Endothelial cell of umbilical vein (primary cell): ENCODE measurements around the gene AMPH. TPM values are rescaled to one million over a fixed set of nuclear protein-coding genes. Genes with fewer than 3 reads are reported as not detected.

ENCODE experiments used
- BruUV-seq: library from RNA; stranded (reverse); fragments of 400-500 nt; replicated peaks from 2 replicates; lab custom pipeline; 2021; lab: Mats Ljungman, UMichigan
- CTCF ChIA-PET: fragments of 300-600, 350-600 bp; sonication (Branson Sonifier 250); formaldehyde crosslinking; loops from one replicate; lab custom pipeline; 2021; ENCODE audit warnings: antibody characterized with exemption, inconsistent platforms; lab: Charles Lee
- POLR2A ChIA-PET: fragments of 300-600, 350-600 bp; sonication (Branson Sonifier 250); formaldehyde crosslinking; loops from one replicate; lab custom pipeline; 2021; ENCODE audit warnings: antibody characterized with exemption, inconsistent platforms; lab: Charles Lee
- DNase-seq: peaks from one replicate; pipeline ENCODE4 v3.0.0-alpha.2; 2011; ENCODE audit warnings: low read depth, low spot score
- FAIRE-seq: peaks from 2 replicates; lab custom pipeline; 2011; peaks lifted over from hg19 to GRCh38; lab: Jason Lieb, UNC
- H2AFZ ChIP-seq: 2 replicates; pipeline ENCODE4 v1.6.0; 2012; ENCODE audit warnings: low read depth, low read length, control low read depth, inconsistent platforms
- H3K27ac ChIP-seq: 2 replicates; pipeline ENCODE4 v1.5.1; 2011; ENCODE audit warnings: low read depth, mild to moderate bottlenecking, control low read depth, low read length, moderate library complexity; ENCODE audit not compliant: insufficient read depth
- H3K27me3 ChIP-seq, 2 experiments: 2 replicates each; pipeline versions ENCODE4 v1.6.0 to v1.6.1; 2011; ENCODE audit warnings: low read length in 2 of 2, mixed read lengths in 1 of 2; ENCODE audit not compliant: control insufficient read depth in 2 of 2, insufficient read depth in 2 of 2
- H3K36me3 ChIP-seq, 2 experiments: 2 replicates in 1 of 2; 3 replicates in 1 of 2; pipeline ENCODE4 v1.5.1; 2011; ENCODE audit warnings: low read length in 2 of 2, mild to moderate bottlenecking in 1 of 2, moderate library complexity in 1 of 2; ENCODE audit not compliant: control insufficient read depth in 2 of 2, insufficient read depth in 2 of 2; ENCODE audit errors: extremely low read depth in 1 of 2
- H3K4me1 ChIP-seq: 3 replicates; pipeline ENCODE4 v1.5.1; 2011; ENCODE audit warnings: mild to moderate bottlenecking, low read length; ENCODE audit not compliant: control insufficient read depth, insufficient read depth; ENCODE audit errors: extremely low read depth
- H3K4me2 ChIP-seq: 2 replicates; pipeline ENCODE4 v1.6.1; 2011; ENCODE audit warnings: low read length, control low read depth, mixed read lengths; ENCODE audit not compliant: insufficient read depth
- H3K4me3 ChIP-seq, 3 experiments: fragments of 200-600 bp in 1 of 3; sonication (generic), shearing (Covaris generic) in 1 of 3; replicated peaks in 1 of 3; 2 replicates each; pipeline ENCODE4 v1.5.1; 2011 to 2016; ENCODE audit warnings: control low read depth in 3 of 3, low read length in 3 of 3, mild to moderate bottlenecking in 2 of 3, inconsistent platforms in 1 of 3, low read depth in 1 of 3, moderate library complexity in 1 of 3; ENCODE audit not compliant: insufficient read depth in 1 of 3
- H3K79me2 ChIP-seq: 2 replicates; pipeline ENCODE4 v1.6.0; 2012; ENCODE audit warnings: low read length, inconsistent platforms; ENCODE audit not compliant: control insufficient read depth, insufficient read depth
- H3K9ac ChIP-seq: replicated peaks from 2 replicates; pipeline ENCODE3; 2011; ENCODE audit warnings: low read length, control low read depth; ENCODE audit not compliant: insufficient read depth; ENCODE audit errors: extremely low read depth
- H3K9me1 ChIP-seq: replicated peaks from 3 replicates; pipeline ENCODE4 v1.6.0; 2011; ENCODE audit warnings: mild to moderate bottlenecking, low read length; ENCODE audit not compliant: control insufficient read depth, insufficient read depth; ENCODE audit errors: extremely low read depth
- H3K9me3 ChIP-seq: replicated peaks from 2 replicates; pipeline ENCODE4 v1.5.1; 2012; ENCODE audit warnings: low read length, inconsistent platforms; ENCODE audit not compliant: control insufficient read depth, insufficient read depth
- H4K20me1 ChIP-seq: replicated peaks from 2 replicates; pipeline ENCODE3; 2011; ENCODE audit warnings: mild to moderate bottlenecking, low read length; ENCODE audit not compliant: control insufficient read depth, insufficient read depth; ENCODE audit errors: extremely low read depth
- EZH2 ChIP-seq: IDR thresholded peaks from 2 replicates; pipeline ENCODE4 v1.6.1; 2012; ENCODE audit warnings: borderline replicate concordance, low read depth, mild to moderate bottlenecking, moderate library complexity, low read length, inconsistent platforms; ENCODE audit not compliant: severe bottlenecking
- FOS ChIP-seq: IDR thresholded peaks from 2 replicates; pipeline ENCODE4 v1.6.1; 2011; ENCODE audit warnings: mild to moderate bottlenecking, low read length, moderate library complexity, borderline replicate concordance; ENCODE audit not compliant: insufficient read depth
- GATA2 ChIP-seq: IDR thresholded peaks from 2 replicates; pipeline ENCODE4 v1.7.0; 2011; ENCODE audit warnings: low read depth, mild to moderate bottlenecking, moderate library complexity, mixed read lengths, low read length; ENCODE audit not compliant: insufficient read length, insufficient read depth
- JUN ChIP-seq: IDR thresholded peaks from 2 replicates; pipeline ENCODE4 v1.6.1; 2011; ENCODE audit warnings: borderline replicate concordance, low read depth; ENCODE audit not compliant: insufficient read length, insufficient read depth
- MYC ChIP-seq: IDR thresholded peaks from one replicate; pipeline ENCODE4 v1.6.1; 2011; ENCODE audit warnings: mild to moderate bottlenecking, low read depth, low read length
- POLR2A ChIP-seq: IDR thresholded peaks from 2 replicates; pipeline ENCODE4 v1.6.1; 2012; ENCODE audit warnings: low read depth, mild to moderate bottlenecking, control low read depth, low read length
- POLR2AphosphoS5 ChIP-seq: IDR thresholded peaks from 2 replicates; pipeline ENCODE4 v1.6.1; 2012; ENCODE audit warnings: low read depth, mild to moderate bottlenecking, control low read depth, low read length, moderate library complexity; ENCODE audit not compliant: insufficient read depth
- dilution Hi-C: fragments of 300-500 bp; cut with MboI; formaldehyde crosslinking; loops from one replicate; pipeline ENCODE4 v1.15.0; 2019; ENCODE audit warnings: low sequenced_read_pairs; ENCODE audit not compliant: extremely low pct_ligation_motif_present
- intact Hi-C: fragments of 100-400 bp; cut with micrococcal nuclease; formaldehyde crosslinking; loops from one replicate; pipeline ENCODE4 v1.10.0; 2022
- polyA plus RNA-seq, 4 experiments: library from polyadenylated mRNA; depleted of rRNA in 3 of 4; stranded (reverse) in 3 of 4; unstranded in 1 of 4; fragments of >200 nt; gene quantifications; 2 replicates each; pipeline versions ENCODE4 v1.2.1 to v1.2.3, GENCODE V29; 2011 to 2012; ENCODE audit warnings: missing spikeins in 1 of 4
- total RNA-seq: library from RNA; stranded (reverse); gene quantifications from 2 replicates; pipeline ENCODE4 v1.2.3, GENCODE V29; 2021
- TF ChIP-seq, protein P1 (sequence below), 2 donors: IDR thresholded peaks; 1 replicate in 1 of 2; 2 replicates in 1 of 2; pipeline ENCODE4 v1.5.1; 2011; ENCODE audit warnings: low read length in 2 of 2, mild to moderate bottlenecking in 2 of 2, moderate library complexity in 2 of 2, control low read depth in 1 of 2, inconsistent platforms in 1 of 2, low read depth in 1 of 2; ENCODE audit not compliant: insufficient read depth in 1 of 2; ENCODE audit errors: extremely low read depth in 1 of 2
- TF ChIP-seq, protein P2 (sequence below): IDR thresholded peaks from 2 replicates; pipeline ENCODE4 v1.6.1; 2011; ENCODE audit not compliant: insufficient read depth, insufficient read length

The AMPH gene
- total and polyA plus RNA-seq, 2 donors (not counting 3 experiments of a cell fraction or from before 2014, with no cell fraction given), result 5.2 to 9.2 TPM

DNA sequence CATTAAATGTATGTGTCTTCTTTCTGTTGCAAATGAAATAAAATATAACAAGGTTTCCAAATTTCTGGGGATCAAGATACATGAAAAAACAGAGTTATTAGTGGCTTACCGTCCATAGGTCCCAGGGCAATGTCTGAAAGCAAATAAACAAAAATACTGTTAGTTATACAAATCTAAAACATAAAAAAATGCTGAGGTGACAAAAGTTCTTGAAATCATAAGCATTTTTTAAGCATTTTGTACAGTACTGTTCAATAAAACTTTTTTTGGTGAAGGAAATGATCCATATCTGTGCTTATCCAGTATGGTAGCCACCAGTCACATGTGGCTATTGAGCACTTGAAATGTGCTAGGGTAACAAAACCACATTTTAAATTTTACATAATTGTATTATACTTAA lies 199.1 kb downstream of the AMPH start:
- TF ChIP-seq JUN, result no peak
- no peak for TF ChIP-seq POLR2A
- no peak for TF ChIP-seq POLR2AphosphoS5
- TF ChIP-seq GATA2, result no peak
- no peak for TF ChIP-seq FOS
- TF ChIP-seq, protein P1, sequence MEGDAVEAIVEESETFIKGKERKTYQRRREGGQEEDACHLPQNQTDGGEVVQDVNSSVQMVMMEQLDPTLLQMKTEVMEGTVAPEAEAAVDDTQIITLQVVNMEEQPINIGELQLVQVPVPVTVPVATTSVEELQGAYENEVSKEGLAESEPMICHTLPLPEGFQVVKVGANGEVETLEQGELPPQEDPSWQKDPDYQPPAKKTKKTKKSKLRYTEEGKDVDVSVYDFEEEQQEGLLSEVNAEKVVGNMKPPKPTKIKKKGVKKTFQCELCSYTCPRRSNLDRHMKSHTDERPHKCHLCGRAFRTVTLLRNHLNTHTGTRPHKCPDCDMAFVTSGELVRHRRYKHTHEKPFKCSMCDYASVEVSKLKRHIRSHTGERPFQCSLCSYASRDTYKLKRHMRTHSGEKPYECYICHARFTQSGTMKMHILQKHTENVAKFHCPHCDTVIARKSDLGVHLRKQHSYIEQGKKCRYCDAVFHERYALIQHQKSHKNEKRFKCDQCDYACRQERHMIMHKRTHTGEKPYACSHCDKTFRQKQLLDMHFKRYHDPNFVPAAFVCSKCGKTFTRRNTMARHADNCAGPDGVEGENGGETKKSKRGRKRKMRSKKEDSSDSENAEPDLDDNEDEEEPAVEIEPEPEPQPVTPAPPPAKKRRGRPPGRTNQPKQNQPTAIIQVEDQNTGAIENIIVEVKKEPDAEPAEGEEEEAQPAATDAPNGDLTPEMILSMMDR (IDR thresholded peaks at IDR 0.05; ENCODE audit: extremely low read depth in 1 of 2, insufficient read depth in 1 of 2, low read depth in 1 of 2, low read length in 2 of 2), result no peak
- TF ChIP-seq, protein P2, sequence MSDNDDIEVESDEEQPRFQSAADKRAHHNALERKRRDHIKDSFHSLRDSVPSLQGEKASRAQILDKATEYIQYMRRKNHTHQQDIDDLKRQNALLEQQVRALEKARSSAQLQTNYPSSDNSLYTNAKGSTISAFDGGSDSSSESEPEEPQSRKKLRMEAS, result no peak
- TF ChIP-seq MYC, result no peak
- no peak for TF ChIP-seq EZH2
- H3K9ac ChIP-seq, result no peak overlapping the region
- no peaks in the 10 kb centered on the region for H3K36me3 ChIP-seq
- no peaks in the 10 kb centered on the region for H4K20me1 ChIP-seq
- dilution Hi-C loops, result no loop called here
- no peaks in the 10 kb centered on the region for H3K27me3 ChIP-seq
- FAIRE-seq (no peak), DNase-seq (no peak)
- no peaks in the 10 kb centered on the region for H3K79me2 ChIP-seq
- H3K27ac ChIP-seq, result no peak overlapping the region
- intact Hi-C loops, result no loop called here
- H3K4me1 ChIP-seq, result no peaks in the 10 kb centered on the region
- ChIA-PET CTCF (no interaction called here), POLR2A (interaction anchor here (0.7 kb wide), 1 partner anchor 12 kb away, joined by 5 read pairs; no protein-coding TSS in a partner anchor)
- no peak overlapping the region for H2AFZ ChIP-seq
- no peaks in the 10 kb centered on the region for H3K9me3 ChIP-seq
- no peaks in the 10 kb centered on the region for H3K9me1 ChIP-seq
- no TSS peak for BruUV-seq
- H3K4me2 ChIP-seq, result no peak overlapping the region
- no peak overlapping the region for H3K4me3 ChIP-seq
